ENCODE measurements around the gene KCNK4.

Gene KCNK4

DNA sequence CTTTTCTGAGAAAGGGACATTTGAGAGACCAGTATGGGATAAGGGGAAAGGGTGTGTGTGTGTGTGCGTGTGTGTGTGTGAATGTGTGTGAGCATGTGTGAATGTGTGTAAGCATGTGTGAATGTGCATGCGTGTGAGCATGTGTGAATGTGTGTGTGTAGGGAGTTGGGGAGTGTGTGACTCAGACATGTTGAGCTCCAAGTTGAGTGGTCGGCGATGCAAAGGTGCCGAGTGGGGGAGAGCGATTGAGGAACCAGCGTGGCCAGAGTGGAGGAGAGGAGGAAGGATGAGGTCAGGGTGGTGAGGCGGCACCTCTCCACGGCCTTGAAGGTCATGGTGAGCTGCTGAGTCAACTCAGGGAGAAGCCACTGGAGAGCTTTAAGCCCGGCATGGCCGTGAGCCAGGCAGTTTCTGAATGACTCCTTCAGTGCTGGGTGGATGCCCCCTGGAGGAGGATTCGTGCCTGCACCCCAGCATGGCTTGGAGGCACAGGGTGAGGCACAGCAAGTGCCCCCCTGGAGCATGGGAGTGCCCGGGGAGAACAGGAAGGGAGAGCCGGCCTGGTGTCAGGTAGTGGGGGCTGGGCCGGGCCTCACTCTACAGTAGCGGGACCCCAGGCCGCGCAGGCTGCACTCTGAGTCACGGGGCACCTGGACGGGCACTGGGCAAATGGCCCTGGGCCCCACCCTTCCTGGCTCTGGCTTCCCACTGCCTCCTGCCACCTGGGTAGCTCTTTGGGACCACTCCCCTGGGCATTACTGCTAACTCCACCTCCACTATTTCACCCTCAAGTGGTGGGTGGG, 40.7 kb downstream of the KCNK4 start:
- peak; percentile 99 for DNase-seq

DNA sequence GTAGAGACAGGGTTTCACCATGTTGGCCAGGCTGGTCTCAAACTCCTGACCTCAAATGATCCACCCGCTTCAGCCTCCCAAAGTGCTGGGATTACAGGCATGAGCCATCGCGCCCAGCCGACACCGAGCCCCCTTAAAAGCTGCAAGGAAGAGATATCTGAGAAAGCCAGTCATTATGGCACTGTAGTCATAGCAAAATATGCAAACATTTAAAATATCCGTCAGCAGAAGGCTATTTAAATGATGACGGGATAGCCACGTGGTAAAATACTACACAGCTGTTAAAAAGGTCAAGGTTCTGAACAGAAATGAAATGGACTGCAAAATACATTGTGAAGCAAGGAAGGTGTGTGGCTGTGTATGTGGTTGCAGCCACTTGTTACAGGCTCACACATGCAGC, 42.5 kb downstream of the KCNK4 start:
- no peak for DNase-seq

DNA sequence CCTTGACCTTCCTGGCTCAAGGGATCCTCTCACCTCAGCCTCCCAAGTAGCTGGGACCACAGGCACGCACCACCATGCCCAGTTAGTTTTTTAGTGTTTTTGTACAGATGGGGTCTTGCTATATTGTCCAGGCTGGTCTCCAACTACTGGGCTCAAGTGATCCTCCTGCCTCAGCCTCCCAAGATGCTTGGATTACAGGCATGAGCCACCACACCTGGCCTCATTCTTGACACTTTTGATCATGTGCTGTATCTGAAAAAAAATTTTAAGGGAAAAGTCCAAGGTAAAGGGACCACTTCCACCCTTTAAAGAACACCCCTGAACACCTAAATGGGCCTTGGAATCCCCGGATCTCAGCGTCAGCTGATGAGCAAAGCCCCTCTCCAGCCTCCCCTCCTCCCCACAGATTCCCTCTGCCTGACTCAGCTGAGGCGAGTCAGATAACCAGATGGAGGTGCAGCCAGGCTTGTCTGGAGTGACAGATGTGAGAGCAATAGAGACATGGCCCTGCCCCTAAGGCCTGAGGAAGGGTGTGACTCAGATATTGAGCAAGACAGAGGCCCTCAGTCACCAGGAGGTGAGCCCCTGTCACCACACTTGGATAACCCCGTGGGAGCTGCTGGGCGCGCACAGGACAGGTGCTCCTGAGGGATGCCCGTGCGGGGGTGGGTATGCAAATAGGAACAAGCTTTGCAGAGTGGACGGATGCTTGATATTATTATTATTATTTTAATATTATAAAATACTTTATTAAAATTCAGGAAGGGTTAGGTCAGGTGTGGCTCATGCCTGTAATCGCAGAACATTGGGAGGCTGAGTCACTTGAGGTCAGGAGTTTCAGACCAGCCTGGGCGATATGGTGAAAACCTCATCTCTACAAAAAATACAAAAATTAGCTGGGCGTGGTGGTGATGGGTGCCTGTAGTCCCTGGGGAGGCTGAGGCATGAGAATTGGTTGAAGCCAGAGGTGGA, 43.9 kb downstream of the KCNK4 start:
- DNase-seq, result peak; percentile 96

DNA sequence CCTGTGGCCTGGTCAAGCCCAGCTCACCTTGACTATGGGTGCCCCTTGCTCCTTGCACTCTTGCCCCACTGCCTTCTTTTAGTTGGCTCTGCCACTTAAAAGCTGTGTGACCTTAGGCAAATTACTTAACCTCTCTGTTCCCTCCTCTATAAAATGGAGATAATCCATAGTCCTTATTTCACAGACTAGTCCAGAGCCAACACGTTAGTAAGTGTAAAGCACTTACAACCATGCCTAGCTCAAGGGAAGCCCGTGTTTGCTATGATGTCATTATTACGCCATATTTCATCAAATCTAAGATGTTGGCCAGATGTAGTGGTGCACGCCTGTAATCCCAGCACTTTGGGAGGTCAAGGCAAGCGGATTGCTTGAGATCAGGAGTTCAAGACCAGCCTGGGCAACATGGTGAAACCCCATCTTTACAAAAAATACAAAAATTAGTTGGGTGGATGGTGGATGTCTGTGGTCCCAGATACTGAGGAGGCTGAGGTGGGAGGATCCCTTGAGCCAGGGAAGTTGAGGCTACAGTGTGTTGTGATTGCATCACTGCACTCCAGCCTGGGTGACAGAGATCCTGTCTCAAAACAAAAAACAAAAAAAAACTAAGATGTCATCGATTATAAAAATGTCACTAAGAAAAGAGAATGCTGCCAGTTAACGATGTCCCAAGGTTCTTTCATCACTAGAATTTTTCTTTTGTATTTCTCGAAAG, 46.6 kb downstream of the KCNK4 start:
- DNase-seq, result no peak

DNA sequence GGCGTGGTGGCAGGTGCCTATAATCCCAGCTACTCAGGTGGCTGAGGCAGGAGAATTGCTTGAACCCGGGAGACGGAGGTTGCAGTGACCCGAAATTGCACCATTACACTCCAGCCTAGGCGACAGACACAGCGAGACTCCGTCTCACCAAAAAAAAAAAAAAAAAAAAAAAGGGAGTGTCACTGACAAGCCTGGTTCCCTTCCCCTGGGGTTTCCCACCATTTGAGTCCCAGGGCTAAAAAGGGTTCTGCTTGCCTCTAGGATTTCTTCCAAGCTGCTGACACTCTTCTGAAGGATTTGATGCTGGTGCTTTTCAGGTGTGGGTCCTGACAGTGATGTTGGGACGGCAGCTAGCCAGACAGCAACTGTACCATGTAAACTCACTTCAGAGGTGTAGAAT, 47.6 kb downstream of the KCNK4 start:
- DNase-seq, result no peak

DNA sequence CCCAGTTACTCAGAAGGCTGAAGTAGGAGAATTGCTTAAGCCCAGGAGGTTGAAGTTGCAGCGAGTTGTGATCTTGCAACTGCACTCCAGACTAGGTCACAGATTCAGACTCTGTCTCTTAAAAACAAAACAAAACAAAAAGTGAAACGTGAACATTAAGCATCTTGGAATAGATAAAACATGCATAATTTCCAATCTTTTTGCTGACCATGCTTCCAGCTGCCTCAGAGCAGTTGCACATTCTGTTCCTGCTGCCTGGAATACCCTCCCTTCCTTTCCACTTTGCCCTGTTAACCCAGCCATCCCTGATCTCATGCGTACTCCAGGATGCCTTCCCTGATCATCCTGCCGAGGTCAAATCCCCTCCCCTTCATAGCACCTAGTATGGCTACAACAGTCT, 48.2 kb downstream of the KCNK4 start:
- DNase-seq, result no peak

DNA sequence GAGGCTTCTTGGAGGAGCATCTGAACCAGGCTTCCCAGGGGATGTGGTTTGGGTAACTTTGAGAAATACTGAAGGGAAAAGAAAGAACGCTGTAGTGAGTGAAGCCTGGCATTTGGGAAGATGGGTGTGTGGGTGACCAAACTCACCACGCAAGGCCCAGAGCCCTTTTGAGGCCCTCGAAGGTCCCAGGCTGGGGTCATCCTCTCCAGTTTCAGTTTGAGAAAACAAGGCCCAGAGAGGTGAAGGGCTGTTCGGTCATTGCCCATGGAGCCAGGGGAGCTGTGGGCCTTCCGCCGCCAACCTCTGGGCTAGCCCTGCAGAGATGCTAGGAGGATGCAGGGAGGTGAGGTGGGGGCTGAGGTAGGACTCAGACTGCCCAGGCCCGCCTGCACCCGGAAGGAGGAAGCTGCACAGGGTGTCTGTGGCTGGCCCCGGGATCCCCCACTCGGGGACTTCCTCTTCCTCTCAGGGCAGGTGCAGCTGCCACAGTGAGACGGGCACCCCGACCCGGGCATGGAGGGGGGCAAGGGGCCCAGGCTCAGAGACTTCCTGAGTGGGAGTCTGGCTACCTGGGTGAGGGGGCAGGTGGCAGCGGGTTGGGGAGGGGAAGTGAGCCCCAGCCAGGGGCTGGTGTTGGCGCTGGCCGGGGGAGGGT, 48.8 kb downstream of the KCNK4 start, which contains the start of gene CCDC88B:
Gene CCDC88B (plus strand): TSS at position 451 of the 655 bp plus-strand sequence. CDS start 63 bp downstream, at position 514.
- peak; percentile 77 for DNase-seq

DNA sequence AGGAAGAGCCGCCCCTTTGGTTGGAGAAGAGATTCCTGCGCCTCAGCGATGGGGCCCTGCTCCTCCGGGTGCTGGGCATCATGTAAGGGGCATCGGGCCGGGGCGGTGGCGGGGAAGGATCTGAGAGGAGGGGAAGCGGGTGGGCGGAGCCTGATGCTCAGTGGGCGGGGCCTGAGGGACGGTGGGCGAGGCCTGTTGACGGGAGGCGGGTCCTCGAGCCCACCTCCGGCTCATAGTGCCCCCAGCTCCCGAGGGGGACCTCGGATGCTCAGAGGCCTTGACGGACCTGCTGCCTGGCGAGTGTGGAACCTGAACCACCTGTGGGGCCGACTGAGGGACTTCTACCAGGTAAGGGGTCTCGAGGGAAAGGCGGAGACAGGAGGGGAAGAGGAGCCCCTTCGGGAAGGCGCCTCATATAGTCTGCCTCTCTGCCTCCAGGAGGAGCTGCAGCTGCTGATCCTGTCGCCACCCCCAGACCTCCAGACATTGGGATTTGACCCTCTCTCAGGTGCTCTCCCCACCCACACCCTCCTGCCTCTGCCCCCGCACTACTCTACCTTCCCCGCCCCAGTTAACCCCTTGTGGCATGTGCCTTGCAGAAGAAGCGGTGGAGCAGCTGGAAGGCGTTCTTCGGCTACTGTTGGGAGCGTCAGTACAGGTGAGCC, 49.7 kb downstream of the KCNK4 start:
- DNase-seq, result peak; percentile 40

DNA sequence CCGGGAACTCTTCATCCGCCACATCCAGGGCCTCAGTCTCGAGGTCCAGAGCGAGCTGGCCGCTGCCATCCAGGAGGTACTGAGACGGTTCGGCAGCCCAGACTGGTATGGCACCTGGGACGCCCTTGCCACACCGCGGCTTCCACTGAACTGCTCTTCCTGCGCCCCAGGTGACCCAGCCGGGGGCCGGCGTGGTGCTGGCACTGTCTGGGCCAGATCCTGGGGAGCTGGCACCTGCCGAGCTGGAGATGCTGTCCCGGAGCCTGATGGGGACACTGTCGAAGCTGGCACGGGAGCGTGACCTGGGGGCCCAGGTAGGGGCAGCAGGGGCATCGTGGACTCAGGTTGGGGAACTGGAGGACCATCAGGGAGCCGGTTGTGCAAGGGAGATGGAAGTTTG, 50.3 kb downstream of the KCNK4 start:
- no peak for DNase-seq

DNA sequence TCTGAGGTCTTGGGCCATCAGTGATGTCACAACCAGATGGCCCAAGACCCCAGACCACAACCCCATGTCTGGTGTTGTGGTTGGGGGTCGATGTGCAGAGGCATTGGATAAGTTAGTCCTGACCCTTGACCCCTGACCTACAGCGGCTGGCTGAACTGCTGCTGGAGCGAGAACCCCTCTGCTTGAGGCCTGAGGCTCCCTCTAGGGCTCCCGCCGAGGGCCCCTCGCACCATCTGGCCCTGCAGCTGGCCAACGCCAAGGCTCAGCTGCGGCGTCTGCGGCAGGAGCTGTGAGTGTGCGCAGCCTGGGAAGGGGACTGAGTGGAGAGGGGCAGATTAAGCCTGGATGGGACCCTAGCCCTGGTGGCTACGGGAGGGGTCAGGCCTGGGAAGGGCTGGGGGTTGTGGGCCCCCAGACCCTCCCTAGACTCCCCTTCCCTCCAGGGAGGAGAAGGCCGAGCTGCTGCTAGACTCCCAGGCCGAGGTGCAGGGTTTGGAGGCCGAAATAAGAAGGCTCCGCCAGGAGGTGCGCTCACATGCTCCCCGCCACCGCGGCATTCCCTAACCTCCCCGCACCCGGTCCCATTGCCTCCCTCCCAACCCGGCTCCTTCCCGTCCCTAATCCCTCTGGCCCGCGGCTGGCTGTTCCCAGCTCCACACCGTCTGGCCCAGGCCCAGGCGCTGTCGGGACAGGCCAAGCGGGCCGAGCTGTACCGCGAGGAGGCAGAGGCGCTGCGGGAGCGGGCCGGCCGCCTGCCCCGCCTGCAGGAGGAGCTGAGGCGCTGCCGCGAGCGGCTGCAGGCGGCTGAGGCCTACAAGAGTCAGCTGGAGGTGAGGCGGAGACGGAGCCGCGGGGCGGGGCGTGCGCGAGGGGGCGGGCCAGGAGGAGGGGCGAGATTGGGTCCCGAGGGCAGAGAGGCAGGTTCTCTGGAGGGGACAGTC, 51.0 kb downstream of the KCNK4 start:
- peak; percentile 91 for DNase-seq

DNA sequence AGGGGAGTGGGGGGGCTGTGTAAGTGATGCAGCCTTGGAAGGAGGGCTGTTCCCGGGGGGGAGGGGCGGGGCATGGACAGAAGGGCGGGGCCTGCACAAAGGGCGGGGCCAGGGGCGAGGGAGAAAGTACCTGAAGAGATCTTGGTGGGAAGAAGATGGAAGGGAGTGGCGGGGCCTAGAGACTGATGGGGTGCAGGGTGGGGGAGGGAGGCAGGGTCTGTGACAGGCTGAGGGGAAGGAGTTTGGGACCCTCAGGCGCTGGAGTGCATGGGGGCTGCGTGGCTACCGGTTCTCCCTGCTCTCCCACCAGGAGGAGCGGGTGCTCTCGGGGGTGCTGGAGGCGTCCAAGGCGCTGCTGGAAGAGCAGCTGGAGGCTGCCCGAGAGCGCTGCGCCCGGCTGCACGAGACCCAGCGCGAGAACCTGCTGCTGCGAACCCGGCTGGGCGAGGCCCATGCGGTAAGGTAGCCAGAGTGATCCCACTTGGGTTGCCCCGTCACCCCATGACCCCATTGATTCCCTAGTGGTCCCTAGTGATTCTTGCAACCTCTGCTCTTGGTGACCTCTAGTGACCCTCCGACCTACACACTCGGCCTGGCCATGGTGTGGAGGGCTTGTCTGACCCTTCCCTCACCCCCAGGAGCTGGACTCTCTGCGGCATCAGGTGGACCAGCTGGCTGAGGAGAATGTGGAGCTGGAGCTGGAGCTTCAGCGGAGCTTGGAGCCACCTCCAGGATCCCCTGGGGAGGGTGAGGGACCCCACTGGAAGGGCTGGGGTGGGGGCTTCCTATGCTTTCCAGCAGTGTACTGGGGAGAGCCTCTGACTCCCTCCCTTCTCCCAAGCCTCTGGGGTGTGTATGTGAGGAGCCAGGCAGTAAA, 52.0 kb downstream of the KCNK4 start:
- DNase-seq, result no peak

DNA sequence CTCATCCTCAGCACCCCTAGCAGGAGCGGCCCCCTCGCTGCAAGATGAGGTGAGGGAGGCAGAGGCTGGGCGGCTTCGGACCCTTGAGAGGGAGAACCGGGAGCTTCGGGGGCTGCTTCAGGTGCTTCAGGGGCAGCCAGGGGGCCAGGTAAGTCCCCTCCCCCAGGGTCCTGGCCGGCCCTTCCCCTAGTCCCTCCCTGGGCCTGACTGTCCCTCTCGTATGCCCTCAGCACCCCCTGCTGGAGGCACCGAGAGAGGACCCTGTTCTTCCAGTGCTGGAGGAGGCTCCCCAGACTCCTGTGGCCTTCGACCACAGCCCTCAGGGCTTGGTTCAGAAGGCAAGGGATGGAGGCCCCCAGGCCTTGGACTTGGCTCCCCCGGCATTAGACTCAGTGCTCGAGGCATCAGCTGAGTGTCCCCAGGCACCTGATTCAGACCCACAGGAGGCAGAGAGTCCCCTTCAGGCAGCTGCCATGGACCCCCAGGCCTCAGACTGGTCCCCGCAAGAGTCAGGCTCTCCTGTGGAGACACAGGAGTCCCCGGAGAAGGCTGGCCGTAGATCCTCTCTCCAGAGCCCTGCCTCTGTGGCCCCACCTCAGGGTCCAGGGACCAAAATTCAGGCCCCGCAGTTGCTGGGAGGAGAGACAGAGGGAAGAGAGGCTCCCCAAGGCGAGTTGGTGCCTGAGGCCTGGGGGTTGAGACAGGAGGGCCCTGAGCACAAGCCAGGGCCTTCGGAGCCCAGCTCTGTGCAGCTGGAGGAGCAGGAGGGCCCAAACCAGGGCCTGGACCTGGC, 52.9 kb downstream of the KCNK4 start:
- DNase-seq, result no peak

DNA sequence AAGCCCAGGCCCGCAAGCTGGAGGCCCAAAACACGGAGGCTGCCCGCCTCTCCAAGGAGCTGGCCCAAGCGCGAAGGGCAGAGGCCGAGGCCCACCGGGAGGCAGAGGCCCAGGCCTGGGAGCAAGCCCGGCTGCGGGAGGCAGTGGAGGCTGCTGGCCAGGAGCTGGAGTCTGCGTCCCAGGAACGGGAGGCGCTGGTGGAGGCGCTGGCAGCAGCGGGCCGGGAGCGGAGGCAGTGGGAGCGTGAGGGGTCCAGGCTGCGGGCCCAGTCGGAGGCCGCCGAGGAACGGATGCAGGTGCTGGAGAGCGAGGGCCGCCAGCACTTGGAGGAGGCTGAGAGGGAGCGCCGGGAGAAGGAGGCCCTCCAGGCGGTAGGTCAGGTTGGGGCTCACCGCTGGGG, 53.7 kb downstream of the KCNK4 start:
- no peak for DNase-seq

DNA sequence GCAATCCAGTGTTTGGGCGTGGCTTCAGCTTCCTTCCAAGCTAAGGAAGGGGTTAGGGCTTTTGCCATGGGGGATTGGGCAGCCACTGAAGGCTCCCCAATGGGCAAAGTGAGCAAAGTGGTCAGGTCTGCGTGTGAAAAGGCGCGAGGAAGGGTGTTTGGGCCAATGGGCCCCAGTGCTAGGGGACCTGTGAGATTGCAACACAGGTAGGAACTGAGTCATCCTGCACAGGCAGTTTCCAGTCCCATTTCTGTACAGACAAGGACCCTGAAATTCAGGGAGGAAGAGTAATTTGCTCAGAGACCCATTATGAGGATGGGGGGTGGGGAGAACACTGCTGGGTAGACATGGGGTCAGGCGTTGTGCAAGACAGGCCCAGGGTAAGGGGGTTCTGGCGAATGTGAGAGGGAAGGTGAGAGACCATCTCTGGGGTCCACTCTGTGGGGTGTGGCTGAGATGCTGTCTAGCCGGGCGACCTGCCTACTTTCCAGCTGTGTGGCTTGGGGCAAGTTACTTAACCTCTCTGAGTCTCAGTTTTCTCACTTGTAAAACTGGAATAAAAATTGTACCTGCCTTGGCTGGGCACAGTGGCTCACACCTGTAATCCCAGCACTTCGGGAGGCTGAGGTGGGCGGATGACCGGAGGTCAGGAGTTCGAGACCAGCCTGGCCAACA, 56.2 kb downstream of the KCNK4 start:
- peak; percentile 30 for DNase-seq

DNA sequence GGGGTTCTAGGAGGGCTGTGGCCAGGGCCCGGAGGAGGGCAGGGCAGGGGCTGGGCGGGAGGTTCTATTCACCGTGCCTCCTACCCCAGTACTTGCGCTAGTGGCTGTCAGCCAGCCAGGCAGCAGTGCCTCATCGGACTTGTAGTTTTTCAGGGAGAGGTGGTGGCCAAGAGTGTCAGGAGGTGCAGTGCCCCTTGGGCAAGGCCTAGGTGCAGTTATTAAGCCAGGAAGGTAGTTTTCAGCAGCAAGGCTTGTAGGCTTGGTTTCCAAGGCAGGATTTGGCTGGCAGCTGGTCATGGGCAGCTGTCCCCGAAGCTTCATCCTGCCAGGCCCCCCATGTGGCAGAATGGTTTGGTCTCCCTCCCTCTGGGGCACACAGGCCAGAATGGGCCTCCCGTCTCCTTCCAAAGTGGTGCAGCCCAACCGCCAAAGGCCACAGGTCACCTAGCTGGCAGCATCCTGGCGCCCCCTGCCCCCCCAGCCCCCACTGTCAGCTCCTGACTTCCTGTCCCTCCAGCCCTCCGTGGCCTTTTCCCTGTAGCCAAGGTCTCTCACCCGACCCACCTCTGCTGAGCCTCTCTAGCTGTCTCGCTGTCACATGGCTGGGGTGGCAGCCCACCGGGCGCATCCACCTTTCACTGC, 57.4 kb downstream of the KCNK4 start:
- DNase-seq, result no peak

DNA sequence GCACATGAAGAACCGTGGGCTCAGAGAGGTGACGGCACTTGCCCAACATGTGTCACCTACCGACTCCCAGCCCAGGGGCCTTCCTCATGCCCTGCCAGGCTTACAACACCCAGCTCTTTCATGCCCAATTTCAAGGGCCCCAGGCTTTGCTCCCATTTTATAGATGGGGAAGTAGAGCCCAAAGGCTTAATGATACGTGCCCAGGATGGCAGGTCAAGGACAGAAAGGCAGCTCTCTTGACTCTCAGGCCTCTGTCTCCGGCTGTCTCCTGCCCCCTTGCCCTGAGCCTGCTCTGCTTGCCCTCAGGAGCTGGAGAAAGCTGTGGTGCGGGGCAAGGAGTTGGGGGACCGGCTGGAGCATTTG, 57.9 kb downstream of the KCNK4 start:
- DNase-seq, result no peak

DNA sequence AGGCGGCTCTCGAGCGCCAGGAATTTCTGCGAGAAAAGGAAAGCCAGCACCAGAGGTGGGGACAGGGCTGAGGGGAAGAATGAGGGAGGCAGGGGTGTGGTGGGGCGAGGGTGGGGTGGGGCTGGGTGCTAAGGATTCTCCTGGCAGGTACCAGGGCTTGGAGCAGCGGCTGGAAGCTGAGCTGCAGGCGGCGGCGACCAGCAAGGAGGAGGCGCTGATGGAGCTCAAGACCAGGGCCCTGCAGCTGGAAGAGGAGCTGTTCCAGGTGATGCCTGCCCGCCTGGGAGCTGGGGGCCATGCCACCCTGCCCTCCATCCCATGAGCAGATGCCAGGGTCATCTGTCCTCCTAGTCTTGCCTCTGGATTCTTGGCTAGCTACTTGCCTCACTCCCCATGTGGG, 58.3 kb downstream of the KCNK4 start:
- no peak for DNase-seq

Data from MV-4-11 (cell line).